ENCODE measurements around the gene POFUT1. TPM values are rescaled to one million over a fixed set of nuclear protein-coding genes. Genes with fewer than 3 reads are reported as not detected.

POFUT1 gene
- total and polyA plus RNA-seq, 2 of the 8 experiments (the other 6 are each of a cell fraction or from before 2014, with no cell fraction given) = 19.4 to 24.4 TPM

DNA sequence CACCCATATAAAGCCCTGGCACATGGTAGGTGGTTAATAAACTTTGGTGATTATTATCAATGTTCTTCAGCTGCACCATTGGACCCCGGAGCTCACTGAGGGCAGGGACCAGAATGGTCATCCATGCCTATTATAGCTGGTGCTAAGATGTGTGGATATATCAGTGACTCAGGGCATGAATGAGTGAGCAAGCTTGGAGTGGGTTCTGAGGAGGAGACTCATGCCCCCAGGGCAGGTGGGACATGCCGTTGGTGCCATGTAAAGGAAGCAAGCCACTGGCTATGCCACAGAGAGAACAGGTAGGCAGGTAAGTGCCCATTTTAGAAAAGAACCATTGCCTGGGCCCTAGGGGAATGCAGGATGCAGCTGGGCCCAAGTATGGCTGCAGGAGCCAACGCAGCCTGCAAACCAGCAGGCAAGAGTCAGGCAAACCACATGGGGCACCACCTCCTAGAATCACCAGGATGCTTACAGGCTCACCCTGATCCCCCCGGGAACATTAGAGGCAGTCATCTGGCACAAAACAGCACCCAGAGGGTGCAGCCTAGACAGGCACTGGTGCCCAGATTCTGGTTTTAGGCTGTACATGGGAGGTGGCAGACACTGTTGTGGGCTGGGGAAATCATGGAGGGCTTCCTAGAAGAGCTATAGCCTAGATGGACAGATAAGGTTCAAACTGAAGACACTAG is 23.6 kb upstream of the POFUT1 start (continued):
- TF ChIP-seq, protein P1, sequence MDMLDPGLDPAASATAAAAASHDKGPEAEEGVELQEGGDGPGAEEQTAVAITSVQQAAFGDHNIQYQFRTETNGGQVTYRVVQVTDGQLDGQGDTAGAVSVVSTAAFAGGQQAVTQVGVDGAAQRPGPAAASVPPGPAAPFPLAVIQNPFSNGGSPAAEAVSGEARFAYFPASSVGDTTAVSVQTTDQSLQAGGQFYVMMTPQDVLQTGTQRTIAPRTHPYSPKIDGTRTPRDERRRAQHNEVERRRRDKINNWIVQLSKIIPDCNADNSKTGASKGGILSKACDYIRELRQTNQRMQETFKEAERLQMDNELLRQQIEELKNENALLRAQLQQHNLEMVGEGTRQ (IDR thresholded peaks at IDR 0.05; ENCODE audit: low read length) = no peak
